Mucosa of gallbladder (tissue), 1 donor: ENCODE results near the gene ALS2. TPM values are rescaled to one million over a fixed set of nuclear protein-coding genes. Genes with fewer than 3 reads are reported as not detected.
"Not testable (repeated sequence)": the region's sequence is repeated elsewhere in the genome, so short reads cannot be mapped to it uniquely, and the experiment has no call there.

ENCODE experiments used
- DNase-seq: peaks from one replicate; pipeline ENCODE4 v3.0.0-alpha.2; 2020; ENCODE audit warnings: low spot score
- total RNA-seq: library from RNA; stranded (reverse); gene quantifications from one replicate; pipeline ENCODE4 v1.2.1, GENCODE V29; 2021
- donor health status: DM: no; HTN: no; CAD: no.

The ALS2 gene
- total RNA-seq, 1 donor from 2014 or later: 23.8 TPM

GRCh38 chr2:201675454-201675853, 105.3 kb downstream of the ALS2 start:
- no peak for DNase-seq

GRCh38 chr2:201674794-201675193, 105.9 kb downstream of the ALS2 start:
- DNase-seq: no peak

DNA sequence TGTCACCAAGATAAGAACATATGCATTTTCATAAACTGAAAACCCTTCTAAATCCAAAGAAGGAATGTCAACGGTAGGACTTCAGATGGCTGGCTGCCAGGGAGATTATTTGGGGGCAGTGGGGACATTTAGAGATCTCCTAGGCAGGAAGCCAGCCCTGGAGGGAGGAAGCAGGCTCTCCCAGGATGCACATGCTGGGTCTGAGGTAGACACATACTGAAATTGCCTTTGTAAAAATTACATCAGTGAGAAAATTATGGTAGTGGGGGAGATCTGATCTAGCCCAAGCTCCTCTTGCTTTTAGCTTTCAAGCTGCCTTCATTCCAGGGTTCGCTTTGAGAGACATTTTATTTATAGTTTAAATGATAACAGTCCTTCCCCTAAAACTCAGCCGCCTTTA, 106.4 kb downstream of the ALS2 start:
- DNase-seq: no peak

- DNase-seq: no peak
These were observed 107.2 kb downstream of the ALS2 start for GRCh38 chr2:201673546-201673945.

DNA sequence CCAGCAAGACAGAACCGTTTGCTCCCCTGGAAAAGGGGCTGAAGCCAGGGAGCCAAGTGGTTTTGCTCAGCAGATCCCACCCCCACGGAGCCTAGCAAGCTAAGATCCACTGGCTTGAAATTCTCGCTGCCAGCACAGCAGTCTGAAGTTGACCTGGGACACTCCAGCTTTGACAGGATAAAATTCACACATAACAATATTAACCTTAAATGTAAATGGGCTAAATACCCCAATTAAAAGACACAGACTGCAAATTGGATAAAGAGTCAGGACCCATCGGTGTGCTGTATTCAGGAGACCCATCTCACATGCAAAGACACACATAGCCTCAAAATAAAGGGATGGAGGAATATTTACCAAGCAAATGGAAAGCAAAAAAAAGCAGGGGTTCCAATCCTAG, 109.5 kb downstream of the ALS2 start:
- not testable (repeated sequence) for DNase-seq

DNA sequence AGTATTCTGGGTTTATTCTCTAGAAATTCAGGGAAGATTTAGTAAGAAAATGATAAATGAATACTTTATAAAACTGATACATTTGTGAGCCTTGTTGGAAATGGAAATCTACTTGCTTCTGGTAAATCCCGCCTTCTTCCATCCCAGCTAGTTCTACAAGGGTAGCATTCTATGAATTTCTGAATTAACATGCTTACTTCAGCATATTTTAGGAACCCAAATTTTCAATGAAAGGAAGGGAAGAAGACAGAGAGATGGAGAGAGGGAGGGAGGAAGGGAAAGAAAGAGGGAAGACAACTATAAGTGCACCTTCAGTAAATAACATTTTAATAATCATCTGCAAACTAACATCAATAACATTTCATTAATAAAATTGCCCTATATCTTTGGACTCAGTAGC, 110.9 kb downstream of the ALS2 start:
- no peak for DNase-seq

DNA sequence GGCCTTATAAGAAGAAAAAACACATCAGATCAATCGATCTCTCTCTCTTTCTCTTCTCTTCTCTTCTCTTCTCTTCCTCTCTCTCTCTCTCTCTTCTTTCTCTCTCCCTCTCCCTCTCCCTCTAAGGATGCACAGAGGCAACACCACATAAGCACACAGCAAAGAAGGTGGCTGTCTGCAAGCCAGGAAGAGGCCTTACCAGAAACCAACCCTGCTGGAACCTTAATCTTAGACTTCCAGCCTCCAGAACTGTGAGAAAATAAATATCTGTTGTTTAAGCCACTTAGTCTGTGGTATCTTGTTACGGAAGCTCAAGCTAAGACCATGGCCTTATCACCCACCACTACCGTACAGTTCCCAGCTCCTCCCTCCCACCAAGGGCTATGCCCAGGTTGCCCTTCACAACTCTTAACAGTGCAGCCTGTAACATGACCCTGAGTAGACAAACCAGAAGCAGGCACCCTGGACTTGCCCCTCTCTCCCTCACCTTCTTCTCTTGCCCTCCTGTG, 112.3 kb downstream of the ALS2 start:
- DNase-seq: no peak

DNA sequence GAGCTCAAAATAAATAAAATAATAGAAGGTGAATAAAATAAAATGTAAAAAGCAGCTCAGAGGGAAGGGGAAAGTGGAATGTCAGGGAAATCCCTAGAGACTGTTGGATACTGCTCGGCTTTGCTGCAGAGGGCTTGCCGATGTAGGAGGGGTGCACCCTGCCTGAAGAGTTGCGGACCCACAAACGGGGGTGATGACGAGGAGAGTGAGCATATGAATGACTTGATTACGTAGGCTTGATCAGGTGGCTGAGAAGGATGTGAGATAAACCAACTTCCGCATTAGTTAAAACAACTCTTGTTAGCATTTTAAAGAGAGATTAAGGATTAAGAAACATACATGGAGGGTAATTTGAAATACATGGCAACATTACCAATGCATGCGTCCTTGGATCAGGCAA, 116.4 kb downstream of the ALS2 start:
- DNase-seq: no peak

DNA sequence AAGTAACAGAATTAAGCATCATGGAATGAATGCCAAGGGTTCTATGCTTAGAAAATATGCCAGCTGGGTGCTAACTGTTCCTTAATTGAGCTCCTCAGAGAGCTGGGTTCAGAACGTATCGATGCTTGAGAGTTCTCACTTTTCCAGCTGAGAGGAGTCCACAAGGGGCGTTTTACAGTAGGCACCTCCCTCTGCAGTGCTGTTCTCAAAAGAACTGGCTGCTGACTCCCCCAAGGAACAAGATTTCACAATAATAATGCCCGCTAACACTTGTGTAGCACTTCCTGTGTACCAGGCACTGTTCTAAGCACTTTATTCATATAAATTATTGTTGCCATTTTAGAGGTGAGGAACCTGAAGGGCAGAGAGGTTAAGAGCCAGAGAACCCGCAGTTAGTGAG, 119.4 kb downstream of the ALS2 start:
- no peak for DNase-seq

- no peak for DNase-seq
These were observed 120.3 kb downstream of the ALS2 start for GRCh38 chr2:201660293-201660895.

DNA sequence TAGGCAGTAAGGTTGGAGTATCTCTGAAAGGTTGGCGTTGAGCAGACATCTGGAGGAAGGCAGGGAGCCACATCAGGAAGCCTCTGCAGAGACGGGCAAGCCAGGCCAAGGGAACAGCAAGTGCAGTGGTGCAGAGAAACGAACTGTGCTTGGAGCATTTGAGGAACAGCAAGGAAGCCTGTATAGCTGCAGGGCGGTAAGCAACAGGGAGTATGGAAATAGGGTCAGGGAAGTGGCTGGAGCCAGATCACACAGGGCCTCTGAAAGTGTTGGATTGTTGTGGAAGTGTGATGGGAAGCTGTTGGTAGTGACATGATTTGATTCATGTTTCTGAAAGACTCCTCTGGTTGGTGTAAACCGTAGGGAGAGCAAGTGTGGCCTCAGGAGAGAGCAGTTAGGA, 124.0 kb downstream of the ALS2 start:
- DNase-seq: no peak

- DNase-seq: no peak
These were observed 124.6 kb downstream of the ALS2 start for GRCh38 chr2:201656102-201656501.

DNA sequence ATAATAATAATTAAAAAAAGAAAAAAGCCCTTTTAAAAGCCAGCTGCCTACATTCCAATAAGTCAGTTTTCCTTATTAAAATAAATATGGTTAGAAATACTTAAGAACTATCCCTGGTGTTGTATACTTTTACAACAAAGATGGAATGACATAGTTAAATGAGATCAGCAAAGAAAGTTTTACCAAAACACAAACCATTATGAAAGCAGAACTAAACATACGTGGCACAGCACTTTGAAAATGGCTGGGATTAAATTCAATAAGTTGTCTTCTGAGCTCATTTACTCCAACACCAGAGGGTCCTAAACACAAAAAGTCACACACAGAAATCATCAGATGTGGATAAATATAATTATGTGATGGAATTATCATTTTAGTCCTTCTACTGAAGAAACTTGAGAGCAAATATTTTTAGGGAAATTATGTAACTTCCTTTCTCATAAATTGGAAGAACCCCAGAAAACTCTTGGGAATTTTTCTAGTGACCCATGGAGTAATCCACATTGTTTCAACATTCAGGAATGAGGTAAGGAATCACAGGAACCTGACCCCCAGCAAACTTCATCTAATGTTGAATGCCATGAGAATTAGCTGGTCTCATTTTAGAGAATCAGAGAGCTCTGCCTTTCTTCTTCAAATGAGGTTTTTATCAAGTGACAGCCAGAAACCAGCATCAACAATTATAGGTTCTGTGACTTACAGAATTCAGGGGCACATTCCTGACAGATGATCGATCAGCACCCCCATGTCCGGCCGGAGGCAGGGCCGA, 125.9 kb downstream of the ALS2 start:
- DNase-seq: no peak

DNA sequence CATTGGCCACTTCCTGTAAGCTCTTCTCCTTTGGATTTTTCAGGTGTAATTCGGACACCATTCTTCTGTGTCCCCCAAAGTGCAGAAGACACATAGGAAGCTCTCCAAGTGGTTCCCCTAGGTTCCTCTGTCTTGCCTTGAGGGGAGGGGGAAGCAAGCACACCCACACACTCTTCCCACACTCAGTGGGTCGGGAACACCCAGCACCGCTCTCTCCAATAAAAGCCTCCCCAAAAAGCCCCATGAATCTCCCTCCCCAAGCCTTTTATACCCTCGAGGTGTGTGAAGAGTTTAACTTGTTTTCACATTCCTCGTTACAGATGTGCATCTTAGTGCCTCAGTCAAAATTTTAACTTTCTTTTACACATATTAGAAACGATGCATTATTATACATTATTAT, 127.5 kb downstream of the ALS2 start:
- no peak for DNase-seq

Other genes with a start within 250 kb of the ALS2 start
- 13.5 TPM for gene TMEM237, start 137.4 kb downstream of the ALS2 start, total RNA-seq
- not detected for gene MPP4, start 82.3 kb downstream of the ALS2 start, total RNA-seq
- 3.1 TPM for gene CDK15, start 25.6 kb upstream of the ALS2 start, total RNA-seq